Activated CD4-positive, alpha-beta memory T cell treated with anti-CD3 and anti-CD28 coated beads for 36 hours (primary cell): ENCODE measurements around the gene TNS3. TPM values are rescaled to one million over a fixed set of nuclear protein-coding genes. Genes with fewer than 3 reads are reported as not detected.

Source experiments
- CTCF ChIA-PET: fragments of 350-600 bp; sonication (Branson Sonifier 250); formaldehyde crosslinking; loops from one replicate; lab custom pipeline; 2021; ENCODE audit warnings: antibody characterized with exemption, inconsistent platforms; lab: Charles Lee
- POLR2A ChIA-PET: fragments of 350-600 bp; sonication (Branson Sonifier 250); formaldehyde crosslinking; loops from one replicate; lab custom pipeline; 2021; ENCODE audit warnings: antibody characterized with exemption; lab: Charles Lee
- DNase-seq: peaks from one replicate; pipeline ENCODE4 v3.0.0-alpha.2; 2020
- H3K27ac Mint-ChIP-seq: one replicate; pipeline ENCODE4 v1.8.0; 2021; ENCODE audit warnings: mixed read lengths
- H3K27me3 Mint-ChIP-seq: one replicate; pipeline ENCODE4 v1.8.0; 2021; ENCODE audit warnings: mixed read lengths
- H3K36me3 Mint-ChIP-seq: one replicate; pipeline ENCODE4 v1.8.0; 2021; ENCODE audit warnings: mixed read lengths
- H3K4me1 Mint-ChIP-seq: one replicate; pipeline ENCODE4 v1.8.0; 2021; ENCODE audit warnings: low read depth, mixed read lengths
- H3K4me3 Mint-ChIP-seq: one replicate; pipeline ENCODE4 v1.8.0; 2021; ENCODE audit warnings: mild to moderate bottlenecking, mixed read lengths
- H3K9me3 Mint-ChIP-seq: one replicate; pipeline ENCODE4 v1.8.0; 2021; ENCODE audit warnings: mixed read lengths
- intact Hi-C: fragments of 100-400 bp; cut with micrococcal nuclease; formaldehyde crosslinking; loops from one replicate; pipeline ENCODE4 v1.15.1; 2023
- total RNA-seq, 2 experiments: library from RNA; stranded (reverse); gene quantifications; one replicate each; pipeline ENCODE4 v1.2.3, GENCODE V29; 2021

Gene TNS3
- total RNA-seq, 2 experiments from 2014 or later: 0.15 to 0.31 TPM

- Mint-ChIP-seq H3K4me3 (no peak overlapping the region), H3K27ac (no peak overlapping the region), H3K9me3 (no peaks in the 10 kb centered on the region), H3K27me3 (peaks cover 2% of the 10 kb centered on the region), H3K36me3 (no peaks in the 10 kb centered on the region), H3K4me1 (no peaks in the 10 kb centered on the region)
- POLR2A ChIA-PET: no interaction called here
- CTCF ChIA-PET: no interaction called here
- intact Hi-C loops: no loop called here
- no peak for DNase-seq
These were observed 210.6 kb downstream of the TNS3 start for GRCh38 chr7:47371317-47371716.

DNA sequence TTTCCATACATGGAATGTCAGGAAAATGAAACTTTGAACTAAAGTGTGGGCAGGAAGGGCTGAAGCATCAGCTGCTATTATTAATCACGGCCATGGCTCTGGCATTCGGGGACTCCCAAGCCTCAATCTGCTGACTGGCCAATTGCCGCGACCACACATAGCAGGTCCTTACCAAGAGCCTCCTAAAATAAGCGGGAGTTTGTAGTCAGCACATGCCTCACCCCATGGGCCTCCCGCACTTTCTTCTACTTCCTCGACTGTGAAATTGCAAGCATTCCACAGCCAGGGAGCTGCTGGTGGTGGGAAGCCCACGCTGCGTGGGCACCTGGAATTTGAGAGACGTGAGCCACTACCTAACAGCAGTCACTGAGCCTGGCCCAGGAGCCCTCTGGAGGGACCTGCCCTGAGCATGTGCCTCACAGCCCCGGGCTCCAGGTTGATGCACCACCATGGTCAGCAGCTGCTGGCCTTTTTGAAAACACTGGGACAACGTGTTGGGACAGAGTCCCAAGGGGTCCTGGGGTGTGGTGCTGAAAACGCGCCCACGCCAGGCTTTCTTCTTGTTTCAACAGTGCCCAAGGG, 211.4 kb downstream of the TNS3 start:
- Mint-ChIP-seq H3K4me3 (no peak overlapping the region), H3K9me3 (no peaks in the 10 kb centered on the region), H3K27ac (no peak overlapping the region), H3K36me3 (no peaks in the 10 kb centered on the region), H3K27me3 (no peaks in the 10 kb centered on the region), H3K4me1 (no peaks in the 10 kb centered on the region)
- intact Hi-C loops: no loop called here
- CTCF ChIA-PET: no interaction called here
- POLR2A ChIA-PET: no interaction called here
- DNase-seq: no peak

DNA sequence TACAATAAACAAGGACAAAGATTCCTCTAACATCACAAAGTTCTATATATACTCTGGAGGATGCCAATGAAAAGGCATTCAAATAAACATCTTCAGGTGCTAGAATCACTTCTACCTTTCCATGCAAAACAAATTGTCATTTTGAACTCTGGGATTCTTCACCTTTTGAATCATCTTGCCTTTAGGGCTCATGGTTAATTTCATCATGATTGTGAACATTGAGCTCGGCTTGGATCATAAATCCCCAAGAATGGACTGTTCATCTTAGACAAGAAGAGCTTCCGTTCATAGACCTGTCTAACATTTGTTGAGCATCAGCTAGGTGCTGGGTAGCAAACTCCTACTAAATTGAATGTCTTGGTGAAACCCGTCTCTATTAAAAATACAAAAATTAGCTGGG, 212.2 kb downstream of the TNS3 start:
- Mint-ChIP-seq H3K4me1 (no peaks in the 10 kb centered on the region), H3K27ac (no peak overlapping the region), H3K27me3 (no peaks in the 10 kb centered on the region), H3K9me3 (no peaks in the 10 kb centered on the region), H3K4me3 (no peak overlapping the region), H3K36me3 (no peaks in the 10 kb centered on the region)
- DNase-seq: no peak
- POLR2A ChIA-PET: no interaction called here
- intact Hi-C loops: no loop called here
- CTCF ChIA-PET: no interaction called here

DNA sequence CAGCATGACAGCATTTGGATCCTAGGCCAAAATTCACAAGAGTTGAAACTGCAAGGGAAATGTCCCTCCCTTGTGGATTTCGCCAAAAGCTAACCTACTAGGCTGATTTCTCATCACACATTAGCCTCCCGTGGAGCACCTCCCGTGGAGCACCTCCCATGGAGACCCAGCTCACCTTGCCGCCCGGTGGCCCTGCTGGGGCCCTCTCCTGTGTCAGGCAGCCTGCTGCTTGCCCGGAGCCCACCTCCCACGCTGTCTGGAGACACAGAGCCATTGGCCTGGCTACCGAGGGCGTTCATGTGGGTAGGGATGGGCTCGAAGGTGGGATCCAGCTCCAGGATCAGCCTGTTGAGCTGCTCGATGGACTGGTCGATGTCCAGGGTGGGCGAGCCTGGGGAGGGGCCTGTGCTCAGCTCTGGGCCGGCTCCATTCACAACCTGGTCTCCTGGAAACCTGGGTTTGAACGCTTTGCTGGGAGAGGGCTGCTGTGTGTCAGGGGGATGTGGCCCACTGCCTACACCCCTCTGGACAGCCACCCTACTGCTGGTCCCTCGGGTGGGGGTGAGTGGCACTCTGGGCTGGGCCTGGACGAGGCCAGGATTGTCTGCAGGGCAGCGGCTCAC, 213.6 kb downstream of the TNS3 start:
- intact Hi-C loops: no loop called here
- ChIA-PET POLR2A (no interaction called here), CTCF (no interaction called here)
- H3K4me3 Mint-ChIP-seq: no peak overlapping the region
- H3K36me3 Mint-ChIP-seq: no peaks in the 10 kb centered on the region
- H3K27me3 Mint-ChIP-seq: no peaks in the 10 kb centered on the region
- DNase-seq: no peak
- no peak overlapping the region for H3K27ac Mint-ChIP-seq
- H3K4me1 Mint-ChIP-seq: no peaks in the 10 kb centered on the region
- H3K9me3 Mint-ChIP-seq: no peaks in the 10 kb centered on the region

DNA sequence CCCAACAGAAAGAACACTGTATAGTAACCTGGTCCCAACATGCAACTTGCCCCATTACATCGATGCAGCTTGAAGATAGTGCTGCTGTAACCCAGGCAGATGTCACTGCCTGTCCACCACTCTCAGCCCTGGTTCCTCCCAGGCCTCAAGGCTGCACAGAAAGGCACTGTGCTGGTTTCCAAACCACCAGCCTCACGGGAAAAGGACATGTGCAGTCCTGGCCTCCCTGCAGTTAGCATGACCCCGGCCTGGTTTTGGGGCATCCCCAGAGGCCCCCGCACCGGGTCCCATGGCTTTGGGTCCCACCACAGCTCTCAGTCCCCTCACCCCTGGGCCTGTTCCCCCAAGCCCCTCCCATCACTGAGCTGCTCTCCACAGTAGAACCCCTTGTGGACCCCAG, 214.5 kb downstream of the TNS3 start:
- H3K36me3 Mint-ChIP-seq: no peaks in the 10 kb centered on the region
- no peaks in the 10 kb centered on the region for H3K4me1 Mint-ChIP-seq
- no peak overlapping the region for H3K4me3 Mint-ChIP-seq
- no peak for DNase-seq
- no peak overlapping the region for H3K27ac Mint-ChIP-seq
- H3K9me3 Mint-ChIP-seq: no peaks in the 10 kb centered on the region
- intact Hi-C loops: no loop called here
- CTCF ChIA-PET: no interaction called here
- POLR2A ChIA-PET: no interaction called here
- H3K27me3 Mint-ChIP-seq: no peaks in the 10 kb centered on the region

DNA sequence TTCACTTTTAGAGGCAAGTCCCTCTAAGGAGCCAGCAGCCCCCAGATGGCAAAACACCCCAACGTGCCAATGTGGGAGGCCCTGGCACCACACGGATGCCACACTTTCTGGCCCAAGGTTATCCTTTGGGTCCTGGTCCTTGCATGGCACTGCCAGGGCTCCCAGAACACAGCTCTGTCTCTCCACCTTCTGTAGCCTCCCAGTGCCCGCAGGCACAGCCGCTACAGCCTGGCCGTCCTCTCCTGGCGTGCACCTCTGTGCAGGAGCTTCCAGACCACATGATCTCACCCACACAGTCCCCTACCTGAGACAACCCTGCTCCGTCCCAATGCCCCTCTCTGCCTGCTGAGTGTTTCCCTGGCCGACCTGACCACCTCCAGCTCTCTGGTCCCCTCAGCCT, 215.0 kb downstream of the TNS3 start:
- Mint-ChIP-seq H3K4me1 (no peaks in the 10 kb centered on the region), H3K9me3 (no peaks in the 10 kb centered on the region), H3K36me3 (no peaks in the 10 kb centered on the region), H3K27me3 (no peaks in the 10 kb centered on the region), H3K4me3 (no peak overlapping the region), H3K27ac (no peak overlapping the region)
- intact Hi-C loops: no loop called here
- ChIA-PET CTCF (no interaction called here), POLR2A (no interaction called here)
- no peak for DNase-seq

GRCh38 chr7:47366211-47366610, 215.7 kb downstream of the TNS3 start:
- H3K36me3 Mint-ChIP-seq: no peaks in the 10 kb centered on the region
- no peak overlapping the region for H3K4me3 Mint-ChIP-seq
- no peaks in the 10 kb centered on the region for H3K27me3 Mint-ChIP-seq
- CTCF ChIA-PET: no interaction called here
- H3K4me1 Mint-ChIP-seq: peaks cover 4% of the 10 kb centered on the region
- POLR2A ChIA-PET: no interaction called here
- intact Hi-C loops: no loop called here
- DNase-seq: no peak
- no peaks in the 10 kb centered on the region for H3K9me3 Mint-ChIP-seq
- no peak overlapping the region for H3K27ac Mint-ChIP-seq

DNA sequence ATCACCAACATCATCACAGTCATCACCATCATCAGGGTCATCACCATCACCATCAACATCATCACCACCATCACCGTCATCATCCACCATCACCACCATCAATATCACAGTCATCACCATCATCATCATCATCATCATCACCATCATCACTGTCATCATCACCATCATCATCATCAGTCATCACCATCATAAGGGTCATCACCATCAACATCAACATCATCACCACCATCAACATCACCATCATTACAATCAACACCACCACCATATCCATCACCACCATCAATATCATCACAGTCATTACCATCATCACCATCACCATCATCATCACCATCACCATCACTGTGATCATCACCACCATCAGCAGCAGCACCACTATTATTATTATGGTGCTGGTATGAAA, 218.9 kb downstream of the TNS3 start:
- no peak overlapping the region for H3K27ac Mint-ChIP-seq
- no peak overlapping the region for H3K4me3 Mint-ChIP-seq
- H3K27me3 Mint-ChIP-seq: no peaks in the 10 kb centered on the region
- CTCF ChIA-PET: no interaction called here
- H3K36me3 Mint-ChIP-seq: no peaks in the 10 kb centered on the region
- peaks cover 4% of the 10 kb centered on the region for H3K4me1 Mint-ChIP-seq
- no peaks in the 10 kb centered on the region for H3K9me3 Mint-ChIP-seq
- DNase-seq: no peak
- POLR2A ChIA-PET: no interaction called here
- intact Hi-C loops: no loop called here

- peak; percentile 40 for DNase-seq
- H3K4me1 Mint-ChIP-seq: peaks cover 4% of the 10 kb centered on the region
- POLR2A ChIA-PET: no interaction called here
- no peaks in the 10 kb centered on the region for H3K9me3 Mint-ChIP-seq
- intact Hi-C loops: no loop called here
- H3K4me3 Mint-ChIP-seq: no peak overlapping the region
- H3K27me3 Mint-ChIP-seq: no peaks in the 10 kb centered on the region
- H3K36me3 Mint-ChIP-seq: no peaks in the 10 kb centered on the region
- CTCF ChIA-PET: no interaction called here
- no peak overlapping the region for H3K27ac Mint-ChIP-seq
These were observed 220.1 kb downstream of the TNS3 start for GRCh38 chr7:47361746-47362215.

DNA sequence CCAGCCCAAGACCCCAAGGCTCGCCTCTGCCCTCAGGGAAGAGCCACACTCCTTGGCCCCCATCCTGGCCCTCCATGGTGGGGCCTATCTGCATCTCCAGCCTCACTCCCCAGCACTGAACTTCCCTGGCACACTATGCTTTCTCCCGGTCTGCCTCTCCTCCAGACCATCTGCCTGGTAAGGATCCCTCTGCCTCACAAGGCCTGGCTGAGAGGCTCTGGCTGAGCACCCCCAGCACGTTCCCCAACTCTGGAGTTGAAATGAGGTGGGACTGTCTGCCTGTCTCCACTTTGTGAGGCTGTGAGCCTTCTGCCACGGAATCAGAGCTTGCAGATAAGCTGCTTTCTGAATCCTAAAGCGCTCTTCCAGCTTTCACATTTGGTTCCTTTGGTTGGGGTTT, 220.7 kb downstream of the TNS3 start:
- DNase-seq: no peak
- peaks cover 4% of the 10 kb centered on the region for H3K4me1 Mint-ChIP-seq
- ChIA-PET CTCF (no interaction called here), POLR2A (no interaction called here)
- intact Hi-C loops: no loop called here
- no peak overlapping the region for H3K27ac Mint-ChIP-seq
- no peaks in the 10 kb centered on the region for H3K9me3 Mint-ChIP-seq
- H3K4me3 Mint-ChIP-seq: no peak overlapping the region
- no peaks in the 10 kb centered on the region for H3K36me3 Mint-ChIP-seq
- H3K27me3 Mint-ChIP-seq: no peaks in the 10 kb centered on the region

DNA sequence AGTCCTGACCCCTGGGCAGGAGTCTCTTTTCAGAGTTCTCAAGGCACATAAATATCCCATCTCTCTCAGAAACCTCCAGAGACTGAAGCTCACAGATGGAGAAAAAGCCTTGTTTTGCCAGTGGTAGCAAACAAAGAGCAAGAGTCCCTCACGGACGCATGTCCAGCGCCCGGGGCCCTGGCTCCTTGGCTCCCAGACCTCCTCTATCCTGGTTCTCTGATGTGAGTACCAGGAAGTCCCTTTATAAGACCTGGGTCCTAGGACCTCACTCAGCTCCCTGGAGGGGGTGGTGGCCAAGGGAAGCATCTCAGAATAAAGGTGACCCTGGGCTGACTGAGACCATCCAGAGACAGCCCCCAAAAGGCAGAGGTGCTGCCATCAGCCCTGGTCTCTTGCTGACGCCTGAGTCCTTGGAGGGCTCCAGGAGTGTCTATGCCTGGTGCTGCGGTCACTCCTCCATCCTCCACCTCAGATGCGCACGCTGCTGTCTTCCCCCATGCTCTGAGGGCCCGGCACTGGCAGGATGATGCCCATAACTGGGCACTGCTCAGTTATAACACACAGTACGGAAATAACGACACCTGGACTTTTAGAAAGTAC, 221.5 kb downstream of the TNS3 start:
- Mint-ChIP-seq H3K4me3 (no peak overlapping the region), H3K27ac (no peak overlapping the region), H3K4me1 (peaks cover 4% of the 10 kb centered on the region), H3K9me3 (no peaks in the 10 kb centered on the region), H3K27me3 (no peaks in the 10 kb centered on the region), H3K36me3 (no peaks in the 10 kb centered on the region)
- POLR2A ChIA-PET: no interaction called here
- CTCF ChIA-PET: no interaction called here
- intact Hi-C loops: no loop called here
- no peak for DNase-seq

GRCh38 chr7:47358944-47359588, 222.8 kb downstream of the TNS3 start:
- Mint-ChIP-seq H3K4me1 (peaks cover 4% of the 10 kb centered on the region), H3K9me3 (no peaks in the 10 kb centered on the region), H3K4me3 (no peak overlapping the region), H3K36me3 (no peaks in the 10 kb centered on the region), H3K27ac (no peak overlapping the region), H3K27me3 (no peaks in the 10 kb centered on the region)
- intact Hi-C loops: no loop called here
- ChIA-PET POLR2A (no interaction called here), CTCF (no interaction called here)
- no peak for DNase-seq
